GM19324 (cell line): ENCODE results near the gene MSX1.

Experiments used
- ATAC-seq: cut with Tn5 transposase; IDR thresholded peaks from one replicate; pipeline ENCODE4 v1.9.1; 2021; ENCODE audit warnings: mild to moderate bottlenecking, moderate library complexity; ENCODE audit not compliant: unreplicated experiment, low FRiP score

MSX1 gene

DNA sequence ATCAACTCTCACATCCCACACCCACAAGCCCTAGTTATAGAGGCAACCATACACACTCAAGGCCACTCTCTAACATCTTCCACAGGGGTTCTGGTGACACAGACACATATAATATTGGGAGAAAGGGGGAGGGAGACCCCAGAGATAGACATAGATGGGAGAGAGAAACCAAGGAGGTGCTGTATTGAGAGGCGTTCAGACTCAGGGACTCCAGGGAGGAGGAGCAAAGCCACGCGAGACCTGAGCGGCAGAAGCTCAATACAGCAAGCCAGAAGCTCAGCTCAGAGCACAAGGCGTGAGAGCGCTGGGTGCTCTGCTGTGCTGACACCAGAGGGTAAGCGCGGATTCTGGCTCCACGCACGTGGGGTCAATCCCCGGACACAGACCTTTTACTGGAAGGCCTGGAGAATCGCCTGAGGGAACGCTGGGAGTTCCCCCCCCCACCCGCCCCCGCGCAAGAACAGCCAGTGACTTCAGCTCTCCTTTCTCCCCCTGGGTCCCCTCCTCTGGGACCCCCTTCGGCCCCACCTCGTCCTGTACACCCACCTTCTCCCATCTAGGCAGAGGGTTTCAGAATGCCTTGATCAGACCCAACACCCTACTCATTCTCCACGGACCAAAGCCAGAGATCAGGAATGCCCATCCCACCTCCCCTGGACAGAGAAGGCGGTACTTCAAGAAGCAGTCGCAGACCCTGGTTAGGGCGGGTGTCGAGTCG lies 8.7 kb downstream of the MSX1 start:
- no peak for ATAC-seq

DNA sequence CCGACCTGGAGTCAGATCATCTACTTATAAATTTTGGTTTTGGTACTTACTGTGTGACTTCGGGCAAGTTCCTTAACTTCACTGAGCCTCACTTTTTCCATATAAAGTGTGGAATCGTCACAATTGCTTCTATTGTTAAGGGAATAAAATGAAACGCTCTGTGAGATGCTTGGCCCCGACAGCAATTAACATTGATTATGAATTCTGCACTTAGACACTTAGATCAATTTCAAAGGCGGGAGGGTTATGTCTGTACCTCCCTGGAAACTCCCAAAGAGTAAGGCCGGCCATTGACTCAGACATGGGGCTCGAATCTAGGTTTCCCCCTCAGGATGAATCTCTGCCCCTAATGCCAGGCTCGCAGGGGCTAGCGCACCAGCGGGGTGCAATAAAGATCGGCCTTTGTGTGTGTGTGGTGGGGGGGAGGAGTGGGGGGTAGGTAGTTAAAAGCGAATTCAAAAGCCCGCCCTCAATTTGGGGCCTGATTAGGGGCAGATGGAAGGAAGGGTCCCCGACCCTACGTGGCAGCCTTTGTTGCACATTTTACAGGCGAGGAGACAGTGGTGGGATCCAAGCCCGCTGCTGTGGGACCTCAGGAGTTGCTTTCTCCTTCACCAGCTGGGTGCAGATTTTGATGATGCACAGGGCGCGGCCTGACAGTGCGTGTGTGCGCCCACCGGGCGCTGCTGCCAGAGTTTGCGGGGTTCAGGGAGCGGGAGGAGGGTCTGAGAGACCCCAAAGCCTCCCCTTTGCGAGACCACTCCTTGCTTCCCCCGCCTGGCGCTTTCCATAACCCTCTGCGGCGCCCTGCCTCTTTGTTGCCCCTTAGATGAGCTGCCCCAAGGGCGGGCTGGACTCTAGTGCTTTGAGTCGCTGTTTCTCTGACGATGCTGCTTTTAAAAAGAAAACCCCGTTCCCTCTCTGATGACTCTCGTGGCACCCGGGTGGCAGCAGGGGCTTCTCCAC lies 9.6 kb downstream of the MSX1 start:
- ATAC-seq, result no peak

DNA sequence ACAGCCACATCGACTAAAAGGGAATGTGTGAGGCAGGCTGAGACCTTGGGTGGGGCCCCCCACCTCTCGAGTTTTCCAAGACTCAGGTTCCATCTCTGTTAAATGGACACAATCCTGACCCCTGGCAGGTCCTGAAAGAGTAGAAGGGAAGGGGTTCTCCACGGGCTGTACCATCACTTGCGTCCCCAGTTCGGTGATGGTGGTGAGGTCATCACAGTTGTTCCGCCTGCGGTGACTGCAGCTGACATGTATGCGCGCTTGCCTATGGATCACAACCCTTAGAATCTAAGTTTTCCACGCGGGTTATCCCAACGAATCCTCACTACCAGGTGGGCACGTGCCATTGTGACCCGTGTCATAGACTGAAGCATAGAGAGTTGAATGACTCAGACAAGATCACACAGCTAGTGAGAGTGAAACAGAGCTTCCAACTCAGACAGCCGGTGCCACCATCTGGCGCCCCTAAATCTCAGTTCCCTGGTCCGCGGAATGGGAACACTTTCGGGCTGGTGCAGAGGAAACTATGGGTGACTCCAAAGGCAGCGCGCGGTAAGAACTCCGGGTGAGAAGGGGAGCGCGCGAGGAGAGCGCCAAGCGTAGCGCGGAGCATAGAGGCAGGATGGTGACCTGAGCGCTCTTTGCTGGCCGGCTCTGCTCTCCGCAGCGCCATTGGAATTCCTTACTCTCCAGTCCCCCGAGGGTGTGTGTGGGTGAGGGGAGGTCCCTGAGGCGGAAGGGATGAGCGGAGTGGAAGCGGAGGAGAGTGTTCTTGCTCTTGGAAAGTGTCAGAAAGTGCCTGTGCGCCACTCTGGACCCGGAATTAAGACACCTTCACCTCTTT lies 10.5 kb downstream of the MSX1 start:
- no peak for ATAC-seq

DNA sequence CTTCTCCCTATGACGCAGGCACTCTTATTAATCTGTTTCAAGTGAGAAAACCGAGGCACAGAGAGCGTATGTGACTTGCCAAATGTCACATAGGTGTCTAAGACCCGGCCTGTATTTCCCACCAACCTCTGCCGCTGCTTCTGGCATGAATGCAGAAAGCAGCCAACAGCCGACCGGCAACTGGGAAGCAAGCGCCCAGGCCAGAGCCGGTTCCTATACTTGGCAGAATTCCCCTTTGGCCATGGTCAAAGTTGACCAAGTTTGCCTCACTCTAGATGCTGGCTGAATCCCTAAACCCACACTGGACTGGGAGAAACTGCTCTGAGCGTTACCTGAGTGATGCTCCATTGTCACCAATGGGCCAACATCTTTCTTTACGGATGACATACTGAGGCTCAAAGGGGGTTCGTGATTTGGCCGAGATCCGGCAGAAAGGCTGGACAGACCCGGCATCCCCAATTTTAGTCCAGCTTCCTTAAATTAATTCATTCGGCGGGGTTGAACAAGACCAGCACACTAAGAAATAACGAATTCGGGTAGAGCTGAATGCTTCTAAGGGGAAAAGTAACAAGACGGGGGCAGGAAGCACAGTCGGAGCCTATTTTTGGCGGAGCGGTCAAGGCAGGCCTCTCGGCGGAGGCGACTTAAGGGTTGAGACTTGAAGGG lies 11.2 kb downstream of the MSX1 start:
- no peak for ATAC-seq

DNA sequence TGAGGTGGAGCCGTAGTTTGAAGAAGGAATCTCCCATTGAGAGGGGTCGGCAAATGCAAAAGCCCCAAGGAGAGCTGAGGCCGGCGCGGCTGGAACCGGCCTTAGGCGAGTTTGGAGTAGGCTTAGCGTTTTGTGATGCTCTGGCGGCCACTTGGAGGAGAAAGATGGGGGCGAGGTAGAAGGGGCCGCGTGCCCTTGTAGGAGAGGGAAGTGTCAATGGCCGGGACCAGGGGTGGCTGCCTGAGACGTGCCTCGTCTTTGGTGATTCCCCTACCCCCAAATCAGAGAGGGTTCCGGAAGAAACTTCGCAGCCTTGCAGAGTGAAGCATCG lies 11.7 kb downstream of the MSX1 start:
- no peak for ATAC-seq

DNA sequence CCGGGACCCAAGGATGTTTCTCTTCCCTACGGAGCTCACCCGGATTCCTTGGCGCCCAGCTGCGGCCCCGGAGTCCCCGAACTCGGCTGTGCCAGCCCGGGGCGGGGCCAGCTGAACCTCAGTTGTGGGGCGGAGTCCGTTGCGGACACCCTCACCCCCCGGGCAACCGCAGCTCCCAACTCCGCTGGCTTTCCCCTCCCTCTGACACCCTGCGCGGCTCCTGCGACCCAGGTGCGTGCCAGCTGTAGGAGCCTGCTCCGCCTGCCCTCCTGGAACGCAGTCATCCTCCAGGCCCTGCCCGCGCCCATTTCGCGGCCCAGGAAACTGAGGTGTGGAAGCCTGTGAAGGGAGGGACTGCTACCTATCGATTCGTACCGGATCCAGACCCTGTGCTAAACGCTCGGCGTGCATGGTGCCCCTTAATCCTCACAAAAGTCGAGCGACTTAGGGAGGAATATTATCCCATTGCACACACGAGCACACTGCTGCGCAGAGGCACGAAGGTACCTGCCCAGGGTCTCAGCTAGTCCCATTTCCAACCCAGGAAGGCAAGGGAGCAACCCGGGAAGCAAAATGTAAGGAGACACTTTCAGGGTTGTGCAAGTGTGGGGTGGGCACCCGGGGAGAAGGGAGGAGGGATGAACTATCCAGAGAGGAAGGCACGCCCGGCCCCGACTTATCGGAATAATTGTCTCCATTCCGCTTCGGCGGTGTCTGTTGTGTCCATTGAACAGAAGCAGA lies 12.3 kb downstream of the MSX1 start:
- ATAC-seq, result no peak

DNA sequence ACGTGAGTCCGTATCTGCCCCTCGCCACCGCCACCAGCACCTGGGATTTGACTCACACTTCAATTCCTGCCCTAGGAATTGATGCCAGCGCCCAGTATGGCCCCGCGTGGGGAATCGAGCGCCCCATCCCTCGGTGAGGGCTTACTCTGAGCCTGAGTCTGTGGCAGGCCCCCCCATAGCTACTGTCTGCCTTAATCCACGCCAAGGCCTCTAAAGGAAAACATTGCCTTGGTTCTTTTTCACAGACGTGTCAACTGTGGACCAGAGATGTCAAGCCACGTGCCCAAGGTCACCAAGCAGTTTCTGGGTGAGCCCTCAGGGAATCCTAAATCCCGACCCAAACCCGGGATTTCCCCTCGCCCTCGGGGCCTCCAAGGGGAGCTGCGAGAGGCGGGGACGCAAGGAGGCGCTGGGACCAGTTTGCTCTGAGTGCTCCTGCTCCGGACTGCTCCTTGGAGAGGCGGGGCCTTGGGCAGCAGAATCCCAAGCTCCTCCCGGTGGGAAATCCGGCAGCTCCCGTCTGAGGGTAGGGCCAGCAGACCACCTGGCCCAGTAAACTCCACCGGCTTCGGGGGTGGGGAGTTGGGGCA lies 12.9 kb downstream of the MSX1 start:
- no peak for ATAC-seq

DNA sequence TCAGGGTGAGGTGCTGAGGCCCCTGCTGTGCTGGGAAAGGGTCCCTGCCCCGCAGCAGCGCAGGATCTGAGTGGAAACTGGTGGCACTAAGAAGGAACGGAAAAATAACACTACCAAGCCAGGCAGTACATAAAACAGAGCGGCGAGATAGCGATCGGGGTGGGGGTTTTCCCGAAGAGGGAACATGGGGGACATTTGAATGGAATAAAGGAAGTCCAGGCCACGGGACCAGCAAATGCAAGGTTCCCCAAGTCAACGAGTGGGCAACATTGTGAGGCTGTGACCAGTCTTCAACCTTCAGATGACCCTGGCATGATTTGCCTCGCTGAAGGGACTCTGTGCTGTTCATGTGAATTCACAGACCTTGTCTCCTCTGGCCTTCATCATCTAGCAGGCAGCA lies 13.7 kb downstream of the MSX1 start:
- no peak for ATAC-seq

DNA sequence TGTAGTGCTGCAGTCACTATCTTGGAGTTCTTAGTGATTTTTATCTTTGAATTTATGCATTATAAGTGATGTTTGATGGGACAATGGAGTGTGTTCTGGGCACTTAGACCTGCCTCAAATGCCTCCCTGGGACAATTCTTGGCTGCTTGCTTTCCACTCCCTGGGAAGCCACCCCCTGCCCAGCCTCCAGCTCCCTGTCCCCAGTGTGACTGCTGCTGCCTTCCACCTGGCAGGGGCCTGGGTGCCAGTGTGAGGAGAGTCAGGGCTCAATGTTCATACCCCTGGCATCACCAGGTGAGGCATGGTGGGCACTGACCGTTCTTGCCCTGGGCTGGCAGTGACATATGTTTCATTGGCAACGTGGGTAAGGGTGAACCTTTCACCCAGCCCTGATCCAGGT lies 14.8 kb downstream of the MSX1 start:
- ATAC-seq, result no peak

DNA sequence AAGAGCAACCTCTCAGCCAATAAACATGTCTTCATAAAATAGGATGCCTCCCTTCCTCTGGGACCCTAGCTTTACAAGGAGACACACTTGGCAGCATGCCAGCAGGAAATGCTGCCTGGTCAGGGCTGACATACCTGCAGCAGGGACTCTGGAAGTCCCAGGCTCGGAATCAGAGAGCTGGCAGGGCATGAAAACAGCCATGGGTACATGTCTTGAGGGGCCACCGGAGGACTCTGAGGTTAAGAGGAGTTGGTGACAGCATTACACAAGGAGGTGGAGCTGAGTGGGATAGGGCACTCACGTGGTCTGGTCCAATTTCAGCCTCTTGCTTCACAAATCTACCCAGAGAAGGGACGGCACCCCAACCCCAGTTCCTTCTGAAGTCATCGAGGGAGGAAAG lies 15.7 kb downstream of the MSX1 start:
- ATAC-seq, result no peak

DNA sequence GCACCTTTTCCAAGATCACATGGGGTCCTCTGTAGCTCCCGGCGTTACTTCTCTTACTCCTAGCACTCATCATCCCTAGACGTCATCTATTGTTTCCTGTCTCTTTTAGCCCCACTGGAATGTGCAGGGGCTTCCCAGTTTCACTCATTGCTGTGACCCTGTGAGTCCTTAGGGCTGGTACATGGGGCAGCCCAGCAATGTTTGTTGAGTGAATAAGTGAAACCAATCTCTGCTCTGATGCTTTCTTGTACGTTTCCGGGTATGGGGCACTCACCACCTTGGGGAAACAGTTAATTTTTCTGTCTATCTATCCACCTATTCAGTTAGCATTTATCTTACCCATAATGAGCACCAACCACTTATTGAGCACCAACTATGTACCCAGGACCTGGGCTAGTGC lies 16.1 kb downstream of the MSX1 start:
- ATAC-seq, result no peak

DNA sequence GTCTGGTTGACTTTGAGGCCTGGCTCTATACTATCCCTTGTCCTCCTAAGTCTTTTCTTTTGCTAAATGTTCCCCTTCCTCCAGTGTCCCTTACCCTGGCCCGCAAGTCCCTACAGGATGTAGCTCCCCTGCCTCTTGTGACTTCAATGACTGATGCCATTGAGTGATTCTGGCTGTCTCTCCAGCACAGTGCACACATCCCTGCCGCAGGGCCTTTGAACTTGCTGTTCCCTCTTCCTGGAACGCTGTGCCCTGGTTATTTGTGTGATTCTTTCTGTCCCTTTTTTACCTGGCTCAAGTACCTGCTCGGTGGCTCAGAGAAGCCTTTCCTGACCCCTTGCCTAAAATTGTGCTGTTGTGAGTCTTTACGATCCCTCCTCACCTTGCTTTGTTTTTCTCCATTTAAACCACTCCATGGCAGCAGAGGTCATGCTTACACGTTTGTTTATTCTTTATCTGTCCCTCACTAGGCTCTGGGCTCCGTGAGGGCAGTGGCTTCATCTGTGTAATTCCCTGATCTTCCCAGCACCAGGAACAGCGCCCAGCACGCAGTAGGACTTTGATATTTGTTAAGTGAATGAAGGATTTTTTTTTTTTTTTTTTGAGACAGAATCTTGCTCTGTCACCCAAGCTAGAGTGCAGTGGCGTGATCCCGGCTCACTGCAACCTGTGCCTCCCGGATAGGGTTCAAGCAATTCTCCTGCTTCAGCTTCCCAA lies 17.6 kb downstream of the MSX1 start:
- ATAC-seq, result no peak

DNA sequence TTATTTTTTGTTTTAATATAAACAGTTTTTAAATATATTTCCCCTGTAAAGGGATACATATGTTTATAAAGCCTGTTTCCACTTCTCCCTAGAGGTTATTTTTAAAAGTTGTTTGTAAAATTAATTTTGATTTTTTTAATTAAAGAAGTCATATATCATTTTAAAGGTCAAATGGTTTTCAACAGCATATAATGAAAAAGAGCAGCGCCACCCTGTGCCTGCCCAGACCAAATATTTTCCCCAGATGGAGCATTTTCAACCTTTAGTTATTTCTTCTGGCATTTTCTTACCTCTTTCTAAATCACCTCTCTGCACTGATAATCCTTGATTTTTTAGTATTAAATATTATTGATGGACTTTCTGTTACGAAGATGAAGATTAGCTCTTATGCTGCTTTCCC lies 21.0 kb downstream of the MSX1 start:
- no peak for ATAC-seq

DNA sequence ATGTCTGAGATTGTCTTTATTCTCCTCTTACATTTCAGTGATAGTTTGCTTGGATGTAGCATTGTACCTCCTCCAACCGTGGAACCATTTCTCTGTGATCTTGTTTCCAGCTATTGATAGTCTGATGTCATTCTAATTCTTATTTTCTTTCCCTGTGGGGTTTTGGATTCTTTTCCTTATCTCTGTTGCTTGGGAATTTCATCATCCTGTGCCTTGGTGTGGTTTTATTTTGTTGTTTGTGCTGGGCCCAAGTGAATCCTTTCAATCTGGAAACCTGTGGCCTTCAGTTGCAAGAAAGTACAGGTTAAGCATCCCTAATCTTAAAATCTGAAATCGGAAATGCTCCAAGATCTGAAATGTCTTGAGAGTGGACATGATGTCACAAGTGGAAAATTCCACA lies 22.0 kb downstream of the MSX1 start:
- no peak for ATAC-seq

DNA sequence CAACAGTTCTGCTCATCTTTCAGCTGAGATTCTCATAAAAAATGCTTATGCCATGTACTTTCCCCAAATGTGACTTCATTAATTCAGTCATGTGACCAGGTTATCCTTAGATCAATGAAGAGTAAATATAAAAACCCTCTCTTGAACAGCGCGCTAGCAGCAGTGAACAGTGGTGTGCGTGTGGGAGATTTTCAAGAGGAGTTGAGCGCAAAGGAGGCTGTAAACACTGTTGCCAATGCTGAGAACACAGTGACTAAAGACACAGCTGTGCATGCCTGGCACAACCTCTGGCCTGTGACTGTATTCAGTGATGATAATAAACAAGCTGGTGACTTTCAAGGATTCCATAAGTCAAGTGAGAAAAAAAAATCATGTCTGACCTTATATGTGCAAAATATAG lies 25.1 kb downstream of the MSX1 start:
- ATAC-seq, result no peak

DNA sequence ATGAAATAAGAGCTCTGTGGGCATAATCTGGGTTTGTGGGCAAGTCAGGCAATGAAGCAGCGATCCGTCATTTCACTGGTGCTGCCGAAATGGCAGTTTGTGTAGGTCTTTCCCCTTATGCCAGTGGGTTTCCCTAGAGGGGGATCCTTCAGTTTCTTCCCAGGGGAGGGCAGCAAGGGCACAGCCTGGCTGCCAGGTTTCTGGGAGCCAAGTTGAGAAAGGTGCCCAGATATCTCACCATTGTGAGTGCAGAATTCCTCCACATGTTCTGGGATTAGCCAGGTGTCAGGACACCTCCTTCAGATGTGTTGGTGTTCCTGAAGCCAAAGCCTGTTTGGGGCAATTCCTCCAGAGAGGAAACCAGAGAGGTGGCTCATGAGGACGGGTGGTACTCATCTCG lies 28.0 kb downstream of the MSX1 start:
- ATAC-seq, result no peak

DNA sequence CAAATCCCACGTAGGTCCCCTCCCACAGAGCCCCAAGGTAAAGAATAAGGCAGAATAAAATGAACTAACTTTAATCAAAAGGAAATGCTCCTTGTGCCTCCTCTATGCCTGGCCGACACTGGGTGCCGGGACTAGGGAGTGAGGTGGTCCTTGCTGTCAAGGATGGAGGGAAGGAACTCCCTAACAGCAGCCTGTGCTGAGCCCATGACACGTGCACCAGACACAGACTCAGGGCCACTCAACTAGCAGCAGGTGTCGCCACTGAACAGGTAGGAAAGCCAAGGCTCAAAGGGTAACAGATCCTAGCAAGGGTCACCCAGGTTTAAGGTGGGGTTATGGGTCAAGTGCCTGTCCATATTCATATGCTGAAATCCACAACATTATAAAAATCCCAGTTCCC lies 29.2 kb downstream of the MSX1 start:
- ATAC-seq, result no peak

DNA sequence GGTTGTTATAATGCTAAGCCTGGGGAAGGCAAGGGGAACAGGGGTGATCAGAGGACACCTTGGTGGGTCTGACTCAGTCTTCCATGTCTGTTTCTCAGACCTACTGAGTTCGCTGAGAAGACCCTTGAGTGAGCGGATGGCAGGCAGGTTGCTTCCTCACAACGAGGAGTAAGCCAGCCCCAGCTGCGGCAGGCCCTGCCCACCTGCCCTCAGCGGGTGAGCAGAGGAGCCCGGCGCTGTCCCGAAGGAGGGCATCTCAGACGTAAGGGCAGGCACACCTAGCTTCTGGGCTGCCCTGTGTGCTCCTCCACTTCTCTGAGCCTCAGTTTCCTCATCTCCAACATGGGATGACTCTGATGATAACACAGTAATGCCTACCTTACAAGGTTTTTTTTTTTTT lies 30.3 kb downstream of the MSX1 start:
- ATAC-seq, result no peak
